ENCODE data around the gene TNK1.

The TNK1 gene

GRCh38 chr17:7421186-7421585 is 40.3 kb downstream of the TNK1 start:
- ATAC-seq (no peak), DNase-seq (no peak)
- no peak overlapping the region for H3K27ac Mint-ChIP-seq
- H3K36me3 Mint-ChIP-seq (ENCODE audit: low read depth) = no peaks in the 10 kb centered on the region
- H3K4me3 Mint-ChIP-seq = no peak overlapping the region
- H3K27me3 Mint-ChIP-seq = no peaks in the 10 kb centered on the region
- H3K9me3 Mint-ChIP-seq = no peaks in the 10 kb centered on the region
- no peaks in the 10 kb centered on the region for H3K4me1 Mint-ChIP-seq

GRCh38 chr17:7423679-7424078 is 42.8 kb downstream of the TNK1 start:
- no peaks in the 10 kb centered on the region for H3K4me1 Mint-ChIP-seq
- H3K27me3 Mint-ChIP-seq = no peaks in the 10 kb centered on the region
- H3K4me3 Mint-ChIP-seq = no peak overlapping the region
- ATAC-seq (no peak), DNase-seq (no peak)
- H3K9me3 Mint-ChIP-seq = no peaks in the 10 kb centered on the region
- H3K27ac Mint-ChIP-seq = no peak overlapping the region
- H3K36me3 Mint-ChIP-seq (ENCODE audit: low read depth) = no peaks in the 10 kb centered on the region

GRCh38 chr17:7425316-7425715 is 44.4 kb downstream of the TNK1 start, which contains the start of gene SPEM2:
Gene SPEM2, plus strand, starts transcription at chr17:7425616. Its CDS starts 73 bp downstream, at chr17:7425689.
- H3K27me3 Mint-ChIP-seq = no peaks in the 10 kb centered on the region

DNA sequence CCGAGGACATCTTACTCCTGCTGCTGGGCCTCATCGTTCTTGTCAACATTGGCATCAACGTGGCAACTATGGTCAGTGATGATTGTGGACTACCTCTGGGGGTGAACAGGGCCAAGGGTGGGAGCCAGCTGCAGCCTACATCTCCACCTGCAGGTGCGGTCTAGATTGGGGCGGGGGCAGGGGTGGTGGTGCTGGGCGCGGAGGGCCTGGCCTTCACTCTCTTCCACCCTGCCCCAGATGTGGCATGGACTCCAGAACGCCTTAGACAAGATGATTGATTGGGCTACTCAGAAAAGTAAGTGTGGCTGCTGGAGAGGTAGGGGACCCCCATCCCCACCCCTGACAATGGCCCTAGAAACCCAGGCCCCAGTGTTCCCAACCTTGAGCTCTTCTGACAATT is 44.9 kb downstream of the TNK1 start:
- H3K27ac Mint-ChIP-seq = no peak overlapping the region
- H3K36me3 Mint-ChIP-seq (ENCODE audit: low read depth) = no peaks in the 10 kb centered on the region
- H3K9me3 Mint-ChIP-seq = no peaks in the 10 kb centered on the region
- no peak for DNase-seq
- no peak overlapping the region for H3K4me3 Mint-ChIP-seq
- ATAC-seq = no peak
- H3K27me3 Mint-ChIP-seq = no peaks in the 10 kb centered on the region
- no peaks in the 10 kb centered on the region for H3K4me1 Mint-ChIP-seq

More at GRCh38 chr17:7425316-7425715, 44.4 kb downstream of the TNK1 start, which contains the start of gene SPEM2:
- no peaks in the 10 kb centered on the region for H3K36me3 Mint-ChIP-seq (ENCODE audit: low read depth)
- DNase-seq = no peak
- no peaks in the 10 kb centered on the region for H3K9me3 Mint-ChIP-seq
- H3K4me3 Mint-ChIP-seq = no peak within 1 kb of the TSS
- no peaks in the 10 kb centered on the region for H3K4me1 Mint-ChIP-seq
- H3K27ac Mint-ChIP-seq = no peak within 1 kb of the TSS
- ATAC-seq = no peak

DNA sequence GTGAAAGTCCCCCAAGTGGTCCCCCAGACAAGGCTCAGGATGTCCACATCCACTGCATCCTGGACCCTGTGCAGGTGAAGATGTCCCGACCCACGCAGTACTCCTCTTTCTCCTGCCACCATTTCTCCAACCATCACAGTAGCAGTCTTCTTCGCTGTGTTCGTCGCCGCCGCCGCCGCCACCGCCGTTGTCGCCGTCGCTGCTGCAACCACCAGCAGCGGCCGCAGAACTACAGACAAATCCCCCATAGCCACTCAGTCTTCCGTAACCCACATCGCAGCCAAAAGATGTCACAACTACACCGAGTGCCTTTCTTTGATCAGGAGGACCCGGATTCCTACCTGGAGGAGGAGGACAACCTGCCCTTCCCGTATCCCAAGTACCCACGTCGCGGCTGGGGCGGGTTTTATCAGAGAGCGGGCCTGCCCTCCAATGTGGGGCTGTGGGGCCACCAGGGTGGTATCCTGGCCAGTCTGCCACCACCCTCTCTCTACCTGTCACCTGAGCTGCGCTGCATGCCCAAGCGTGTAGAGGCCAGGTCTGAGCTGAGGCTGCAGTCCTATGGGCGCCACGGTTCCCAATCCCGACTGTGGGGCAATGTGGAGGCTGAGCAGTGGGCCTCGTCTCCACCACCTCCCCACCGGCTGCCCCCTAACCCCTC is 45.4 kb downstream of the TNK1 start:
- Mint-ChIP-seq H3K4me1 (no peaks in the 10 kb centered on the region), H3K36me3 (ENCODE audit: low read depth) (no peaks in the 10 kb centered on the region), H3K4me3 (no peak overlapping the region), H3K9me3 (no peaks in the 10 kb centered on the region), H3K27ac (no peak overlapping the region), H3K27me3 (no peaks in the 10 kb centered on the region)
- ATAC-seq (no peak), DNase-seq (no peak)

- Mint-ChIP-seq H3K4me1 (no peaks in the 10 kb centered on the region), H3K9me3 (no peaks in the 10 kb centered on the region), H3K27ac (no peak overlapping the region), H3K27me3 (no peaks in the 10 kb centered on the region), H3K36me3 (ENCODE audit: low read depth) (no peaks in the 10 kb centered on the region), H3K4me3 (no peak overlapping the region)
- DNase-seq = no peak
- ATAC-seq = no peak
These were observed 46.1 kb downstream of the TNK1 start for GRCh38 chr17:7426896-7427489.

DNA sequence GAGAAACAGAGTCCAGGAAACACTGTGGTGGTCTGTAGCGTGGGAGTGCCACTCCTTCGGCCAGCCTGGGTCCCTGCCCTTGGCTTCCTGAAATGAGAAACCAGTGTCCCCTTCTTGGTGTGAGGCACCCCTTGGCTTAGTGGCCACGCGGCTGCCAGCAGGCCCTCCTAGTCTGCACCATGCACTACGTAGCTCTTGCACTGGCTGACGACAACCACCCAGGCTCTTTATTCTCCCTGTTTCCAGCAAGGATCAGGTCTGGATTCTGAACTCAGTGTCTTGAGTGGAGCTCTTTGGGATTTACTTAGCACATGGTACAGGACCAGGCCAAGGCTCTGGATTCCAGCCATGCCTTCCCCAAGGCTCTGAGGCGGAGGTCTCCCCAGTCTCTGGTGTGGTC is 46.7 kb downstream of the TNK1 start:
- Mint-ChIP-seq H3K27me3 (no peaks in the 10 kb centered on the region), H3K4me3 (no peak overlapping the region), H3K4me1 (no peaks in the 10 kb centered on the region), H3K36me3 (ENCODE audit: low read depth) (no peaks in the 10 kb centered on the region), H3K27ac (no peak overlapping the region), H3K9me3 (no peaks in the 10 kb centered on the region)
- ATAC-seq (no peak), DNase-seq (no peak)

DNA sequence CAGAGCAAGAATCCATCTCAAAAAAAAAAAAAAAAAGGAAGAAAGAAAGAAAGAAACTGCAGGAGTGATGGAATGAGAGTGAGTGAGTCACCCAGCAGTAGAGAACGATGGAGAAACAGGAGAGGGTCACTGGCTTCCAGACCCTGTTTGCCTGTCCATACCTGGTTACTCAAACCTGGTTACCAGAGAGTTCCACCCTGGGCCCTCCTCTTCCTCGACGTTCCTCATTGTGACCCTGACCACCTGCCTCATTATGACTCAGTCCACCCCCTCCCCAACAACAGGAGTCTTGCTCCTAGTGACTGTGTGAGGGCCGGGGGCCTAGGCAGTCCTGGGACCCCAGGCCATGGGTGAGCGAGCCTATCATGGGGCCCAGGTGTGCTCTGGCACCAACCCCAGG is 47.7 kb downstream of the TNK1 start, which contains the start of gene SPEM3:
TSS of gene SPEM3 (plus strand) at position 301 of the 400 bp plus-strand sequence. CDS start at position 347, 46 bp downstream.
- H3K27me3 Mint-ChIP-seq = no peaks in the 10 kb centered on the region
- H3K4me3 Mint-ChIP-seq = no peak within 1 kb of the TSS
- H3K9me3 Mint-ChIP-seq = no peaks in the 10 kb centered on the region
- no peaks in the 10 kb centered on the region for H3K36me3 Mint-ChIP-seq (ENCODE audit: low read depth)
- H3K4me1 Mint-ChIP-seq = no peaks in the 10 kb centered on the region
- no peak within 1 kb of the TSS for H3K27ac Mint-ChIP-seq
- ATAC-seq (no peak), DNase-seq (no peak)

- H3K4me3 Mint-ChIP-seq = no peak overlapping the region
- H3K4me1 Mint-ChIP-seq = no peaks in the 10 kb centered on the region
- H3K36me3 Mint-ChIP-seq (ENCODE audit: low read depth) = no peaks in the 10 kb centered on the region
- no peaks in the 10 kb centered on the region for H3K9me3 Mint-ChIP-seq
- no peak for ATAC-seq
- DNase-seq = no peak
- no peaks in the 10 kb centered on the region for H3K27me3 Mint-ChIP-seq
- no peak overlapping the region for H3K27ac Mint-ChIP-seq
These were observed 48.8 kb downstream of the TNK1 start for GRCh38 chr17:7429722-7430121.

- H3K4me3 Mint-ChIP-seq = no peak overlapping the region
- H3K27ac Mint-ChIP-seq = no peak overlapping the region
- ATAC-seq (no peak), DNase-seq (no peak)
- no peaks in the 10 kb centered on the region for H3K36me3 Mint-ChIP-seq (ENCODE audit: low read depth)
- no peaks in the 10 kb centered on the region for H3K27me3 Mint-ChIP-seq
- no peaks in the 10 kb centered on the region for H3K9me3 Mint-ChIP-seq
- peaks cover 10% of the 10 kb centered on the region for H3K4me1 Mint-ChIP-seq
These were observed 50.3 kb downstream of the TNK1 start for GRCh38 chr17:7431231-7431630.

DNA sequence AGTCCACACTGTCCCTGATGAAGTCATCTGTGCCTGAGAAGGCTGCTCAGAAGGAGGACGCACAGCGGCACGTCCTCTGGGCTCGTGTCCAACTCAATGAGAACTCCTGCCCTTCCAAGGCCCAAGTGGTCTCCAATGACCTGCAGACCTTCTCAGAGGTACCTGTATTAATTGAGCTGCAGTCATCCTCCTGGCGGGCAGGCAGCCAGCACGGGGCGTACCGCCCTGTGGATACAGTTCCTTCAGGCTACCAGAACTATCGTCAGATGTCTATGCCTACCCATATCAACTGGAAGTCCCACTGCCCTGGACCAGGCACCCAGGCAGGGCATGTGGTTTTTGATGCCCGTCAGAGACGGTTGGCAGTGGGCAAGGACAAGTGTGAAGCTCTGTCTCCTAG is 51.4 kb downstream of the TNK1 start:
- Mint-ChIP-seq H3K36me3 (ENCODE audit: low read depth) (no peaks in the 10 kb centered on the region), H3K9me3 (no peaks in the 10 kb centered on the region), H3K4me1 (peaks cover 17% of the 10 kb centered on the region), H3K27ac (no peak overlapping the region), H3K27me3 (no peaks in the 10 kb centered on the region), H3K4me3 (no peak overlapping the region)
- ATAC-seq = no peak
- no peak for DNase-seq

DNA sequence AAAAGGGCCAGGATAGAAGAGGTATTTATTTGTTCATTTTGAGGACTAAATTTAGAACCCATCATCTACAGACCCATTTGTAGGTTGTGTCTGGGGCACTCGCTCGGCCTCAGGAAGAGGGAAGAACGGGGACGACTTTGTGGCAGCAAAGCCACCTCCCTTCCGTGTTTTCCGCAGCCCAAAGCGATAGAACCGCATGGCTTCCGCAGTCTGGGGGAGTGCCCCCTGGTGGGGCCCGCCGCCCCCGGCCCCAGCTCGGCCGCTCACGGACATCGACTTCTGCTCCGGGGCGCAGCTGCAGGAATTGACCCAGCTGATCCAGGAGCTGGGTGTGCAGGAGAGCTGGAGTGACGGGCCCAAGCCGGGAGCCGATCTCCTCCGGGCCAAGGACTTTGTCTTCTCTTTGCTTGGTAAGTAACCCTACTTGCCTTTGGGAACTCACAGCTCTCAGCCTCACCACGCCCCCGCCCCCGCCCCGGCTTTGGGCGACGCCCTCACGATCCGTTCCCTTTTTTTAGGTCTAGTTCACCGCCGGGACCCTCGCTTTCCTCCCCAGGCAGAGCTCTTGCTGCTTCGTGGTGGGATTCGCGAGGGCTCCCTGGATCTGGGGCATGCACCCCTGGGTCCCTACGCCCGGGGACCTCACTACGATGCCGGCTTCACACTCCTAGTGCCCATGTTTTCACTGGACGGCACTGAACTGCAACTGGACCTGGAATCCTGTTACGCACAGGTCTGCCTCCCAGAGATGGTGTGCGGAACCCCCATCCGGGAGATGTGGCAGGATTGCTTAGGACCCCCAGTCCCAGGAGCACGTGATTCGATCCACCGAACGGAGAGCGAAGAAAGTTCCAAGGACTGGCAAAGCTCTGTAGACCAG is 55.0 kb downstream of the TNK1 start:
- DNase-seq = peak; percentile 65
- peaks cover 44% of the 10 kb centered on the region for H3K4me1 Mint-ChIP-seq
- H3K36me3 Mint-ChIP-seq (ENCODE audit: low read depth) = peaks cover 4% of the 10 kb centered on the region
- ATAC-seq = peak; percentile 25
- H3K27me3 Mint-ChIP-seq = peaks cover 23% of the 10 kb centered on the region
- H3K4me3 Mint-ChIP-seq = peak overlapping the region; percentile 91
- H3K9me3 Mint-ChIP-seq = no peaks in the 10 kb centered on the region
- H3K27ac Mint-ChIP-seq = peak overlapping the region; percentile 95

DNA sequence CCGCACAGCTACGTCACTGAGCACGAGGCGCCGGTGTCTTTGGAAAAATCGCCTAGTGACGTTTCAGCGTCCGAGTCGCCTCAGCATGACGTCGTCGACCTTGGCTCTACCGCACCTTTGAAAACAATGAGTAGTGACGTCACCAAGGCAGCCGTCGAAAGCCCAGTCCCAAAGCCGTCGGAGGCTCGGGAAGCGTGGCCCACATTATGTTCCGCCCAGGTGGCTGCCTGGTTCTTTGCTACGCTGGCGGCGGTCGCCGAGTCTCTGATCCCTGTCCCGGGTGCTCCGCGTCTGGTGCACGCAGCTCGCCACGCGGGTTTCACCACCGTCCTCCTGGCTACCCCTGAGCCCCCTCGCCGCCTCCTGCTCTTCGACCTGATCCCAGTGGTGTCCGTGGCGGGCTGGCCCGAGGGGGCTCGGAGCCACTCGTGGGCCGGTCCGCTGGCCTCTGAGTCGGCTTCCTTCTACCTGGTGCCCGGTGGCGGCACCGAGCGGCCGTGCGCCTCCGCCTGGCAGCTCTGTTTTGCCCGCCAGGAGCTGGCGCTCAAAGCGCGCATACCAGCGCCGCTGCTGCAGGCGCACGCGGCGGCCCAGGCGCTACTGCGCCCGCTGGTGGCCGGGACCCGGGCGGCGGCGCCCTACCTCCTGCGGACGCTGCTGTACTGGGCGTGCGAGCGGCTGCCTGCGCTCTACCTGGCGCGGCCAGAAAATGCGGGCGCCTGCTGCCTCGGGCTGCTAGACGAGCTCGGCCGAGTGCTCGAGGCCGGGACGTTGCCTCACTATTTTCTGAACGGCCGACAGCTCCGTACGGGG is 55.9 kb downstream of the TNK1 start:
- ATAC-seq (peak; percentile 77), DNase-seq (peak; percentile 84)
- H3K27ac Mint-ChIP-seq = peak overlapping the region; percentile 95
- no peaks in the 10 kb centered on the region for H3K9me3 Mint-ChIP-seq
- H3K4me1 Mint-ChIP-seq = peaks cover 46% of the 10 kb centered on the region
- H3K4me3 Mint-ChIP-seq = peak overlapping the region; percentile 91
- peaks cover 30% of the 10 kb centered on the region for H3K27me3 Mint-ChIP-seq
- H3K36me3 Mint-ChIP-seq (ENCODE audit: low read depth) = peaks cover 4% of the 10 kb centered on the region

- peaks cover 4% of the 10 kb centered on the region for H3K36me3 Mint-ChIP-seq (ENCODE audit: low read depth)
- ATAC-seq (no peak), DNase-seq (no peak)
- H3K9me3 Mint-ChIP-seq = no peaks in the 10 kb centered on the region
- peaks cover 46% of the 10 kb centered on the region for H3K4me1 Mint-ChIP-seq
- no peak overlapping the region for H3K27ac Mint-ChIP-seq
- H3K4me3 Mint-ChIP-seq = peak overlapping the region; percentile 91
- H3K27me3 Mint-ChIP-seq = peaks cover 34% of the 10 kb centered on the region
These were observed 56.5 kb downstream of the TNK1 start for GRCh38 chr17:7437369-7437863.
